ENCODE data around the gene ACHE.

GRCh38 chr7:100878685-100879084, 17.0 kb downstream of the ACHE start:
- TF ChIP-seq POLR2A (IDR thresholded peaks at IDR 0.05) = no peak
- TF ChIP-seq CTCF (IDR thresholded peaks at IDR 0.05) = no peak
